NT2/D1 (cell line): ENCODE data around the gene QRICH2.

ENCODE experiments used
- YY1 ChIP-seq: IDR thresholded peaks from 2 replicates; pipeline ENCODE4 v1.6.1; 2011; ENCODE audit not compliant: insufficient read length, insufficient read depth
- ZNF274 ChIP-seq: IDR thresholded peaks from 2 replicates; pipeline ENCODE4 v1.6.1; 2011; ENCODE audit warnings: mild to moderate bottlenecking, low read depth, low read length

- TF ChIP-seq ZNF274: no peak
- TF ChIP-seq YY1: no peak
These were observed 644 bp downstream of the QRICH2 start for GRCh38 chr17:76307299-76307965.
